LNCaP clone FGC (cell line): ENCODE data around the gene SCO2.

Experiments used
- DNase-seq: peaks from one replicate; pipeline ENCODE4 v3.0.0-alpha.2; 2011; ENCODE audit warnings: low read depth
- H3K4me3 ChIP-seq: 2 replicates; pipeline ENCODE4 v1.5.1; 2011; ENCODE audit warnings: mild to moderate bottlenecking, low read depth, low read length, control low read depth
- TF ChIP-seq, protein P1 (sequence below): IDR thresholded peaks from 2 replicates; pipeline ENCODE4 v1.5.1; 2012; ENCODE audit warnings: mild to moderate bottlenecking; ENCODE audit not compliant: control insufficient read depth, insufficient read depth; ENCODE audit errors: extremely low read depth

The SCO2 gene

DNA sequence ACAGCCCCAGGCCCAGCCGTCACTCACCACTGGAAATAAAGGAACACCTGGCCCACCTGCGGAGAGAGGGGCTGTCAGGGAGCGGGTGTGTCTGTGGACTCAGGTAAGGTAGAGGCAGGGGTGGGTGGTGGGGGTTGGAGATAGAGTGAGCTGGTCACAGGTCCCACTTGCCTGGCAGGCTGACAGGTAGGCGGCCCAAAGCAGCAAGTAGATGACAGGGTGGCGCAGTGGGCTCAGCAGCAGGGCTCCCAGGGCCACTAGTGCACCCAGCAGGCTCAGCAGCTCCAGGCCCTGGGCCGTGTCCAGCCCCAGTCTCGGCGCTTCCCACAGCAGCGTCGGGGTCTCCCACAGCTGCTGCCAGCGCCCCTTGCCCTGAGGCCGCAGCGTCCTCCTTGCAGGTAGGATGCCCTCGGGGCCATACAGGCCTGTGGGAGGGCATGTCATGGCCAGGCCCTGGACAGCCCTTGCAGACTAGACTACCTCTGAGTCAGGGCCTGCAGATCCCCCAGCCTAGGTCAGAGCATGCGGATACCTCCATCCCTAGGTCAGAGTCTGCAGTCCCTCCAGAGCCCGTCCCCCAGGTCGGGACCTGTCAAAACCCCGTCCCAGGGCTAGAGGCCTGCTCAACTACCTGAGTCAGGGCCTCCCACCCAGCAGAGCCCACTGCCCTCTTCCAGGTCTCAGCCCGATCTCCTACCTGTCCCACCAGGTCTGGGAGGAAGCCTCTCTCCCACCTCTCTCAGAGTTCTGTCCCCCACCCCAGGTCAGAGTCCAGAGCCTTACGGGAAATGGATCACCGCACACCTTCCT lies 18.6 kb downstream of the SCO2 start:
- no peak for DNase-seq
- H3K4me3 ChIP-seq = peak overlapping the region; percentile 96
- TF ChIP-seq, protein P1, sequence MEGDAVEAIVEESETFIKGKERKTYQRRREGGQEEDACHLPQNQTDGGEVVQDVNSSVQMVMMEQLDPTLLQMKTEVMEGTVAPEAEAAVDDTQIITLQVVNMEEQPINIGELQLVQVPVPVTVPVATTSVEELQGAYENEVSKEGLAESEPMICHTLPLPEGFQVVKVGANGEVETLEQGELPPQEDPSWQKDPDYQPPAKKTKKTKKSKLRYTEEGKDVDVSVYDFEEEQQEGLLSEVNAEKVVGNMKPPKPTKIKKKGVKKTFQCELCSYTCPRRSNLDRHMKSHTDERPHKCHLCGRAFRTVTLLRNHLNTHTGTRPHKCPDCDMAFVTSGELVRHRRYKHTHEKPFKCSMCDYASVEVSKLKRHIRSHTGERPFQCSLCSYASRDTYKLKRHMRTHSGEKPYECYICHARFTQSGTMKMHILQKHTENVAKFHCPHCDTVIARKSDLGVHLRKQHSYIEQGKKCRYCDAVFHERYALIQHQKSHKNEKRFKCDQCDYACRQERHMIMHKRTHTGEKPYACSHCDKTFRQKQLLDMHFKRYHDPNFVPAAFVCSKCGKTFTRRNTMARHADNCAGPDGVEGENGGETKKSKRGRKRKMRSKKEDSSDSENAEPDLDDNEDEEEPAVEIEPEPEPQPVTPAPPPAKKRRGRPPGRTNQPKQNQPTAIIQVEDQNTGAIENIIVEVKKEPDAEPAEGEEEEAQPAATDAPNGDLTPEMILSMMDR = no peak

DNA sequence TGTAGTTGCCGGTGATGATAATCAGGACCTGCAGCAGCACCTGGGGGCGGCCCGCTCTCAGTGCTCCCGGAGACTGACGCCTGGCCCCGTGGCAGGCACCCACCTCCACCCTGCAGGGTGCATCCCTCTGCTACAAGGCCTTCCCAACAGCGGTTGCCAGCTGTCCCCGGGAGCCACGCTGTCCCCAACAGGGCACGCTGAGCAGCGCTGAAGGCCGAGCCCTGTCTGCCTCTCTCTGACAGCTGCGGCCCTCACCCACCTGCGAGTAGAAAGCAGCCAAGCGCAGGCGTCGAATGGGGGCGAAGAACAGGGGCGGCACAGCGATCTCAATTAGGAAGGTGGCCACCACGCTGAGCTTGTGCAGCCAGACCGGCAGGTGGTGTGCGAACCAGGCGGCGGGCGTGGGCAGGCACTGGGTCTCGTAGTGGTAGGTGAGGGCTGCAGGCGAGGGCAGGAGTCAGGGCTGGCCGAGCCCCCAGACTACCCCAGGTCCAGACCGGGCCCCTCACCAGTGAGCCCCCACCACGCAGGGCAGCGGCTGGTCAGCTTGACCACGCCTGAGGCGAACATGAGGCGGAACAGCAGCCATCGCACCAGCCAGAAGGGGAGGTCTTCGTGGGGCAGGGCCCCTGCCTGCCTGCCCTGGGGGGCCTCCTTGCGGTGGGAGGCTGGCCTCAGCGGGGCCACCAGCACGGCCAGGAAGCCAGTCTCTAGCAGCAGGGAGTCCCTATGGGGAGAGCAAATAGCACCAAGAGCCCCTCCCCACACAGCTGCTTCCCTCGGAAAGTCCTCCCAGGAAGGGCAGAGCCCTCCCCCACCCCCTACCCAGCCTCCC lies 19.4 kb downstream of the SCO2 start:
- TF ChIP-seq, protein P1 = no peak
- peak overlapping the region; percentile 96 for H3K4me3 ChIP-seq
- no peak for DNase-seq

DNA sequence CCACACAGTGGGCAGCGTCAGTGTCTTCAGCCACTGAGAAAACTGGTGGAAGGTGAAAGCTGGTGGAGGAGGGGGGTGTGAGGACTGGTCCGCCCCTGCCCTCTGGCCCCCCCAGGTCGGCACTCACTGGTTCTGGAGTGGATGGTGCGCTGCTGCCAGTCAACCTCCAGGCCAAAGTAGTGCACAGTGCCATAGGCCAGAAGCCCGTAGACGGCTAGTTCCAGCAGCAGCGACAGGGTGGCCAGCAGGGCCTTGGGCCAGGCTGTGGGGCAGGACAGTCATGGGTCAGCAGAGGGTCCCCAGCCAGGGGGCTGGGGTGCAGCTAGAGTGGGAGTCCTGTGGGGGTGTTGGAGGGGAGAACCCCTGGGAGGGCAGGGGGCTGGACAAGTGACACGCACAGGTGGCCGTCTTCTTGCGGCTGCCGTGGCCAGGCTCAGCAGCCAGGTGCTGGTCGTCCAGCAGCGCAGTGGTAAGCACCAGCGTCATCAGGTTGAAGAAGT lies 20.1 kb downstream of the SCO2 start:
- TF ChIP-seq, protein P1 = no peak
- no peak overlapping the region for H3K4me3 ChIP-seq
- DNase-seq = no peak

DNA sequence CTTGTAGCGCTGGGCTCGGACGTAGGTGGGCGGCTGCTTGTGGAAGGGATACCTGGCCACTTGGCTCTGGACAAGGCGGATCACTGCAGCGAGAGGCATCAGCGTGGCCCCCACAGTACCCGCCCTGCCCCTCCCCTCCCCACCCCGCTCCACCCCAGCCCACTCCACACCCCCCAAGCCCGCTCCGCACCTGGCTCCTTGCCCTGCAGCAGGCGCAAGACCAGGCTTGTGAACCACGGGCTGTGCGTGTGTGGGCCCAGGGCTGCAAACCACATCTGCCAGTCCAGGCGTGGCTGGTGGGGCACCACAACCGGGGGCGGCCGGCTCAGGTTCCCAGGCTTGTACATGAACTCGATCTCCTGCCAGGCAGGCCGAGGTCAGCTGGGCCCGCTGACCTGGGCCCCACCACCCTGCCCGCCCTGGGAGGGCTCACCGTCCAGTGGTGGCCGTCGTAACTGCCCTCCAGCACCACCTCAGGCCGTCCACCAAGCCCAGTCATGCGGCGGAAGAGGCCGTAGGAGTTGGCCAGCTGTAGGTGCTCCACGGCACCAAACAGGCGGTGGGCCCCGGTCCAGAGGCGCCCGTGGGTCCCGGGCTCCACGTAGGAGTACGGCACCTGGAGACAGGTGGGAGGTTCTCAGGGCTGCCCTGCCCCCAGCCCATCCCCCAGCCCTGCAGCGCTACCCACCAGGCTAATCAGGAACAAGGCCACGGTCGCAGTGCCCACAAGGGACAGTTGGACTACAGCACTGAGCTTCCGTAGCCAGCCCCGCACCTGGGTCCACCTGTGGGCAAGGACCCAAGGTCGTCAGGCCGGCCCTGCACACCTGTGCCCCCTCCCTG lies 20.8 kb downstream of the SCO2 start:
- DNase-seq = no peak
- H3K4me3 ChIP-seq = no peak overlapping the region
- TF ChIP-seq, protein P1 = no peak

DNA sequence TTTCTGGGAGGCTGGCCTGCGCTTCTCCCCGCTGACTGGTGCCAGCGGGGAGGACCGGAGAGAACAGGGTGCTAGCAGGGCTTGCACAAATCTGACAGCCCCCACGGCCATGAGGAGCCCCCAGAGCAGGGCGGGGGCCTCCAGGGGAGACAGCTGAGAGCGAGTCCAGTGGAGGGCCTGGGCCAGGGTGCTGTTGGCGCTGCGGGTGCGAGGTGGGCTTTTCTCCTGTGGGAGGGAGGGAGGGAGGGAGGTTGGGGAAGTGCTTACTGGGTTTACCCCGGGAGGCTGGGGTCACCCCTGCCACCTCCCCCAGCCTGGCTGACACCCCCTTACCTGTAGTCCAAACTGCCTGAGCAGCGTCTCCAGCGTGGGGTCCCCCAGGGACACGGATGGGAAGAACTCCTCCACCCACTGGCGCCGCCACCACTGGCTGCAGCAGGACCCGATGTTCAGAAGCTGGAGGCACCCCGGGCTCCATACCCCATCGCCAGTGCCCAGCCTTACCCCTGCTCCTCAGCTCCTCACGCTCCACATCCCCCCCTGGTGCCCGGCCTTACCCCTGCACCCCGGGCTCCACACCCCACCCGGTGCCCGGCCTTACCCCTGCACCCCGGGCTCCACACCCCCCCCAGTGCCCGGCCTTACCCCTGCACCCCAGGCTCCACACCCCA lies 21.8 kb downstream of the SCO2 start:
- DNase-seq = no peak
- no peak overlapping the region for H3K4me3 ChIP-seq
- TF ChIP-seq, protein P1 = no peak
